Panc1 (cell line): Measurements from ENCODE around the gene NKAIN4. TPM values are rescaled to one million over a fixed set of nuclear protein-coding genes. Genes with fewer than 3 reads are reported as not detected.

Source experiments
- ATAC-seq: fragments of 200-7000 bp; cut with Tn5 transposase; 2 replicates; pipeline ENCODE4 v1.9.1; 2020; ENCODE audit warnings: mild to moderate bottlenecking, moderate library complexity
- BruUV-seq: library from RNA; stranded (reverse); fragments of 400-500 nt; replicated peaks from 2 replicates; lab custom pipeline; 2021; lab: Mats Ljungman, UMichigan
- CTCF ChIA-PET: fragments of 300-600 bp; sonication (Branson Sonifier 250); formaldehyde crosslinking; loops from one replicate; lab custom pipeline; 2022; ENCODE audit warnings: antibody characterized with exemption; lab: Charles Lee
- POLR2A ChIA-PET: fragments of 300-600 bp; sonication (Branson Sonifier 250); formaldehyde crosslinking; loops from one replicate; lab custom pipeline; 2022; ENCODE audit warnings: antibody characterized with exemption; lab: Charles Lee
- DNase-seq: peaks from one replicate; pipeline ENCODE4 v3.0.0-alpha.2; 2010; ENCODE audit warnings: low read depth, low spot score
- H3K27ac ChIP-seq: 2 replicates; pipeline ENCODE4 v1.5.1; 2011; ENCODE audit warnings: mild to moderate bottlenecking, low read length, inconsistent platforms
- H3K27me3 ChIP-seq: fragments of 200-500 bp; sonication (Bioruptor generic); 2 replicates; pipeline ENCODE4 v1.6.0; 2014; ENCODE audit warnings: low read length, inconsistent platforms; ENCODE audit not compliant: control insufficient read depth, insufficient read depth
- H3K36me3 ChIP-seq: fragments of 200-500 bp; sonication (Bioruptor generic); 2 replicates; pipeline ENCODE4 v1.5.1; 2014; ENCODE audit warnings: inconsistent platforms, mild to moderate bottlenecking, low read length, moderate library complexity; ENCODE audit not compliant: control insufficient read depth, insufficient read depth
- H3K4me1 ChIP-seq: 2 replicates; pipeline ENCODE4 v1.5.1; 2011; ENCODE audit warnings: inconsistent platforms, mild to moderate bottlenecking, low read length, moderate library complexity; ENCODE audit not compliant: control insufficient read depth, insufficient read depth
- H3K4me3 ChIP-seq, 2 experiments: 2 replicates each; pipeline ENCODE4 v1.5.1; 2011 to 2012; ENCODE audit warnings: low read depth in 2 of 2, low read length in 2 of 2, mild to moderate bottlenecking in 2 of 2, inconsistent platforms in 1 of 2, moderate library complexity in 1 of 2
- H3K9me3 ChIP-seq: fragments of 200-500 bp; sonication (Bioruptor generic); 2 replicates; pipeline ENCODE4 v1.5.1; 2014; ENCODE audit warnings: low read depth, mild to moderate bottlenecking, inconsistent platforms, low read length, moderate library complexity; ENCODE audit not compliant: control insufficient read depth, insufficient read depth
- POLR2AphosphoS5 ChIP-seq: IDR thresholded peaks from 2 replicates; pipeline ENCODE4 v1.6.1; 2012; ENCODE audit warnings: mild to moderate bottlenecking, low read depth, low read length, moderate library complexity
- SIN3A ChIP-seq: IDR thresholded peaks from 2 replicates; pipeline ENCODE4 v1.6.1; 2012; ENCODE audit warnings: low read depth, mild to moderate bottlenecking, low read length, moderate library complexity, borderline replicate concordance; ENCODE audit not compliant: insufficient read depth
- TCF7L2 ChIP-seq: IDR thresholded peaks from 2 replicates; pipeline ENCODE4 v1.6.1; 2011; ENCODE audit warnings: mild to moderate bottlenecking, low read depth, low read length, inconsistent platforms
- in situ Hi-C: cut with HindIII; loops from 2 replicates; pipeline ENCODE4 v1.10.0; 2016; ENCODE audit warnings: low sequenced_read_pairs, low pct_unique_long_range_greater_than_20kb
- intact Hi-C: fragments of 100-400 bp; cut with micrococcal nuclease; formaldehyde crosslinking; loops from one replicate; pipeline ENCODE4 v1.10.0; 2022; ENCODE audit not compliant: unreplicated experiment
- total RNA-seq: library from RNA; stranded (reverse); gene quantifications from one replicate; pipeline ENCODE4 v1.2.1, GENCODE V29; 2021; ENCODE audit not compliant: unreplicated experiment
- TF ChIP-seq, protein P1 (sequence below): fragments of 450-650 bp; IDR thresholded peaks from 2 replicates; pipeline ENCODE4 v1.5.1; 2017; ENCODE audit warnings: mild to moderate bottlenecking
- TF ChIP-seq, protein P2 (sequence below), 2 experiments: IDR thresholded peaks; 2 replicates each; pipeline ENCODE4 v1.6.1; 2011 to 2012; ENCODE audit warnings: low read depth in 2 of 2, control low read depth in 1 of 2, low read length in 1 of 2, mild to moderate bottlenecking in 1 of 2, moderate library complexity in 1 of 2; ENCODE audit not compliant: insufficient read depth in 1 of 2

NKAIN4 gene
- total RNA-seq, 1 experiment from 2014 or later, result 5.5 TPM

- H3K27ac ChIP-seq, result peak overlapping the region; percentile 37; the same call in 1 of the 2 replicates
- H3K4me3 ChIP-seq, result no peak overlapping the region
- intact Hi-C loops, result no loop called here
- TF ChIP-seq, protein P1, sequence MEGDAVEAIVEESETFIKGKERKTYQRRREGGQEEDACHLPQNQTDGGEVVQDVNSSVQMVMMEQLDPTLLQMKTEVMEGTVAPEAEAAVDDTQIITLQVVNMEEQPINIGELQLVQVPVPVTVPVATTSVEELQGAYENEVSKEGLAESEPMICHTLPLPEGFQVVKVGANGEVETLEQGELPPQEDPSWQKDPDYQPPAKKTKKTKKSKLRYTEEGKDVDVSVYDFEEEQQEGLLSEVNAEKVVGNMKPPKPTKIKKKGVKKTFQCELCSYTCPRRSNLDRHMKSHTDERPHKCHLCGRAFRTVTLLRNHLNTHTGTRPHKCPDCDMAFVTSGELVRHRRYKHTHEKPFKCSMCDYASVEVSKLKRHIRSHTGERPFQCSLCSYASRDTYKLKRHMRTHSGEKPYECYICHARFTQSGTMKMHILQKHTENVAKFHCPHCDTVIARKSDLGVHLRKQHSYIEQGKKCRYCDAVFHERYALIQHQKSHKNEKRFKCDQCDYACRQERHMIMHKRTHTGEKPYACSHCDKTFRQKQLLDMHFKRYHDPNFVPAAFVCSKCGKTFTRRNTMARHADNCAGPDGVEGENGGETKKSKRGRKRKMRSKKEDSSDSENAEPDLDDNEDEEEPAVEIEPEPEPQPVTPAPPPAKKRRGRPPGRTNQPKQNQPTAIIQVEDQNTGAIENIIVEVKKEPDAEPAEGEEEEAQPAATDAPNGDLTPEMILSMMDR, result no peak
- TF ChIP-seq, protein P2, sequence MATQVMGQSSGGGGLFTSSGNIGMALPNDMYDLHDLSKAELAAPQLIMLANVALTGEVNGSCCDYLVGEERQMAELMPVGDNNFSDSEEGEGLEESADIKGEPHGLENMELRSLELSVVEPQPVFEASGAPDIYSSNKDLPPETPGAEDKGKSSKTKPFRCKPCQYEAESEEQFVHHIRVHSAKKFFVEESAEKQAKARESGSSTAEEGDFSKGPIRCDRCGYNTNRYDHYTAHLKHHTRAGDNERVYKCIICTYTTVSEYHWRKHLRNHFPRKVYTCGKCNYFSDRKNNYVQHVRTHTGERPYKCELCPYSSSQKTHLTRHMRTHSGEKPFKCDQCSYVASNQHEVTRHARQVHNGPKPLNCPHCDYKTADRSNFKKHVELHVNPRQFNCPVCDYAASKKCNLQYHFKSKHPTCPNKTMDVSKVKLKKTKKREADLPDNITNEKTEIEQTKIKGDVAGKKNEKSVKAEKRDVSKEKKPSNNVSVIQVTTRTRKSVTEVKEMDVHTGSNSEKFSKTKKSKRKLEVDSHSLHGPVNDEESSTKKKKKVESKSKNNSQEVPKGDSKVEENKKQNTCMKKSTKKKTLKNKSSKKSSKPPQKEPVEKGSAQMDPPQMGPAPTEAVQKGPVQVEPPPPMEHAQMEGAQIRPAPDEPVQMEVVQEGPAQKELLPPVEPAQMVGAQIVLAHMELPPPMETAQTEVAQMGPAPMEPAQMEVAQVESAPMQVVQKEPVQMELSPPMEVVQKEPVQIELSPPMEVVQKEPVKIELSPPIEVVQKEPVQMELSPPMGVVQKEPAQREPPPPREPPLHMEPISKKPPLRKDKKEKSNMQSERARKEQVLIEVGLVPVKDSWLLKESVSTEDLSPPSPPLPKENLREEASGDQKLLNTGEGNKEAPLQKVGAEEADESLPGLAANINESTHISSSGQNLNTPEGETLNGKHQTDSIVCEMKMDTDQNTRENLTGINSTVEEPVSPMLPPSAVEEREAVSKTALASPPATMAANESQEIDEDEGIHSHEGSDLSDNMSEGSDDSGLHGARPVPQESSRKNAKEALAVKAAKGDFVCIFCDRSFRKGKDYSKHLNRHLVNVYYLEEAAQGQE (IDR thresholded peaks at IDR 0.05; ENCODE audit: insufficient read depth in 1 of 2, low read depth in 2 of 2, low read length in 1 of 2), result no peak
- TF ChIP-seq TCF7L2 (no peak), POLR2AphosphoS5 (no peak), SIN3A (no peak)
- DNase-seq, result no peak
- in situ Hi-C loops, result no loop called here
- no TSS peak for BruUV-seq
- CTCF ChIA-PET, result no interaction called here
- H3K4me1 ChIP-seq, result peaks cover 27% of the 10 kb centered on the region
- no peaks in the 10 kb centered on the region for H3K36me3 ChIP-seq
- no peaks in the 10 kb centered on the region for H3K9me3 ChIP-seq
- H3K27me3 ChIP-seq, result no peaks in the 10 kb centered on the region; the same call in 1 of the 2 replicates
- no peak for ATAC-seq
- POLR2A ChIA-PET, result no interaction called here
Observed at GRCh38 chr20:63249891-63250290, 4.4 kb downstream of the NKAIN4 start.

DNA sequence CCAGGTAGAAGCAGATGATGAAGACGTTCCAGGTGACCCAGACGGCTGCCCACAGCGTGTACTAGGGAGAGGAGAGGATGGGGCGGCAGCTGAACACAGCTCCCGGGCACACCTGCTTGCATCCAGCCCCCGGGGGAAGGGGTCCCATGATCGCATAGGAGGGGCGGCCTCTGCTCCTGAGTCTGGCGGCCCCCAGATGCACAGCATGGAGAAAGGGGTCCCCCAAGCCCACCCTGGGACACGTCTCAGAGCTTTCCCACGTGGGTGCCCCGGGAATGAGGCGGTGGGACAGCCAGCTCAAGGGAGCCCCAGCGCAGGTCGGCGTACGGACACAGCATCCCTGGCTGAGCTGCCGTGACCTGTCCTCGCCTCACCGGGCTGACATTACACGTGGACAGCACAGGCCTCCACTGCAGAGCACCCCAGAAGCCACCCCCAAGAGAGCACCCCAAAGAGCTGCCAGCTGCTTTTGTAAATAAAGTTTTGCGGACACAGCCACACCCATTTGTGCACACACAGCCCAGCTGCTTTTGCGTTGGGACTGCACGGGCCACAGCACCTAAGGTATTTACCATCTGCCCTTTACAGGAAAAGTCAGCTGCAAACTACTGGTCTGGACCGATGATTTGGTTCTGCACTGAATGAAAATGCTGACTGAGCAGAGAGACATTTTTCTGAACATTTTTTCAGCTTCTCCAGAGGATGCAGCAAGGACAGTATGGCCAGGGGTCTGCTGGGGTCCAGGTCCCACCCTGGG lies 5.2 kb downstream of the NKAIN4 start:
- CTCF ChIA-PET, result interaction anchor here (0.7 to 2.2 kb wide), 2 partner anchors 25 to 175 kb away, joined by 3 to 8 read pairs; no protein-coding TSS in a partner anchor
- TF ChIP-seq, protein P1, result no peak
- TF ChIP-seq, protein P2 (IDR thresholded peaks at IDR 0.05; ENCODE audit: insufficient read depth in 1 of 2, low read depth in 2 of 2, low read length in 1 of 2), result no peak
- TF ChIP-seq POLR2AphosphoS5, result no peak
- TF ChIP-seq SIN3A, result no peak
- no peak for TF ChIP-seq TCF7L2
- in situ Hi-C loops (no loop called here), intact Hi-C loops (no loop called here)
- Histone ChIP-seq H3K27me3 (no peaks in the 10 kb centered on the region), H3K27ac (peak overlapping the region; percentile 66), H3K36me3 (no peaks in the 10 kb centered on the region), H3K9me3 (no peaks in the 10 kb centered on the region), H3K4me1 (peaks cover 25% of the 10 kb centered on the region), H3K4me3 (no peak overlapping the region)
- no peak for DNase-seq
- no TSS peak for BruUV-seq
- peak; percentile 68 for ATAC-seq
- POLR2A ChIA-PET, result no interaction called here
